Bronchial epithelial cell (primary cell): Measurements from ENCODE around the gene ADAM19. TPM values are rescaled to one million over a fixed set of nuclear protein-coding genes. Genes with fewer than 3 reads are reported as not detected.

ENCODE experiments used
- DNase-seq: peaks from one replicate; pipeline ENCODE4 v3.0.0-alpha.2; 2010; ENCODE audit warnings: low read depth
- FAIRE-seq: peaks from 2 replicates; lab custom pipeline; 2011; peaks lifted over from hg19 to GRCh38; lab: Jason Lieb, UNC
- H3K27me3 ChIP-seq: 2 replicates; pipeline ENCODE4 v1.5.1; 2011; ENCODE audit warnings: low read length; ENCODE audit not compliant: control insufficient read depth, insufficient read depth
- H3K36me3 ChIP-seq: 2 replicates; pipeline ENCODE4 v1.5.1; 2011; ENCODE audit warnings: low read length; ENCODE audit not compliant: control insufficient read depth, insufficient read depth
- H3K4me3 ChIP-seq: 2 replicates; pipeline ENCODE4 v1.5.1; 2011; ENCODE audit warnings: mild to moderate bottlenecking, low read depth, low read length, control low read depth
- CTCF ChIP-seq: IDR thresholded peaks from 2 replicates; pipeline ENCODE4 v1.5.1; 2011; ENCODE audit warnings: mild to moderate bottlenecking, moderate library complexity, low read length, control low read depth, inconsistent platforms; ENCODE audit not compliant: insufficient read depth, severe bottlenecking
- total RNA-seq: library from RNA; depleted of rRNA; stranded (reverse); fragments of >200 nt; gene quantifications from 2 replicates; pipeline ENCODE4 v1.2.1, GENCODE V29; 2014

The ADAM19 gene
- total RNA-seq, 1 donor from 2014 or later = 0.79 TPM

GRCh38 chr5:157524887-157525286 lies 50.7 kb downstream of the ADAM19 start:
- Histone ChIP-seq H3K4me3 (no peak overlapping the region), H3K27me3 (no peaks in the 10 kb centered on the region), H3K36me3 (no peaks in the 10 kb centered on the region)
- TF ChIP-seq CTCF = no peak
- FAIRE-seq (no peak), DNase-seq (no peak)

- DNase-seq (no peak), FAIRE-seq (peak; percentile 18)
- Histone ChIP-seq H3K36me3 (no peaks in the 10 kb centered on the region), H3K4me3 (no peak overlapping the region), H3K27me3 (no peaks in the 10 kb centered on the region)
- no peak for TF ChIP-seq CTCF
These were observed 51.6 kb downstream of the ADAM19 start for GRCh38 chr5:157523976-157524375.

GRCh38 chr5:157521704-157522029 lies 53.9 kb downstream of the ADAM19 start:
- no peak for FAIRE-seq
- no peaks in the 10 kb centered on the region for H3K27me3 ChIP-seq
- no peak for TF ChIP-seq CTCF
- H3K36me3 ChIP-seq = no peaks in the 10 kb centered on the region
- no peak for DNase-seq
- H3K4me3 ChIP-seq = no peak overlapping the region

- no peaks in the 10 kb centered on the region for H3K27me3 ChIP-seq
- H3K4me3 ChIP-seq = no peak overlapping the region
- peak; percentile 55 for FAIRE-seq
- no peak for TF ChIP-seq CTCF
- no peaks in the 10 kb centered on the region for H3K36me3 ChIP-seq
- no peak for DNase-seq
These were observed 54.5 kb downstream of the ADAM19 start for GRCh38 chr5:157520911-157521703.

- TF ChIP-seq CTCF = no peak
- no peak overlapping the region for H3K4me3 ChIP-seq
- H3K27me3 ChIP-seq = no peaks in the 10 kb centered on the region
- no peaks in the 10 kb centered on the region for H3K36me3 ChIP-seq
- FAIRE-seq = no peak
- no peak for DNase-seq
These were observed 55.9 kb downstream of the ADAM19 start for GRCh38 chr5:157519579-157520253.

- TF ChIP-seq CTCF = no peak
- no peaks in the 10 kb centered on the region for H3K36me3 ChIP-seq
- FAIRE-seq (no peak), DNase-seq (no peak)
- H3K4me3 ChIP-seq = no peak overlapping the region
- no peaks in the 10 kb centered on the region for H3K27me3 ChIP-seq
These were observed 56.6 kb downstream of the ADAM19 start for GRCh38 chr5:157518963-157519362.
